ENCODE results near the gene CCHCR1.

CCHCR1 gene

DNA sequence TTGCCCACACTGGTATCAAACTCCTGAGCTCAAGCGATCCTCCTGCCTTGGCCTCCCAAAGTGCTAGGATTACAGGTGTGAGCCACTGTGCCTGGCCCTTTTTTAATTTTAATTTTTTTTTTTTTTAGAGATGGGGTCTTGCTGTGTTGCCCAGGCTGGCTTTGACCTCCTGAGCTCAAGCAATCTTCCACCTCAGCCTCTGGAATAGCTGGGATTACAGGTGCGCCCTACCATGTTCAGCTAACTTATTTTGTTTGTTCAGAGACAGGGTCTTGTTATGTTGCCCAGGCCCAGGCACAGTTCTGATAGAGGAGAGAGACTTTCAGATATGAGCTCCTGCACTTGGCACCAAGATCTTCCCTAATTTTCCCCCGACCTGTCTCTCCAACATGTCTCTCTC is 26.9 kb downstream of the CCHCR1 start:
- no peak for DNase-seq (ENCODE audit: low read depth, low spot score)

DNA sequence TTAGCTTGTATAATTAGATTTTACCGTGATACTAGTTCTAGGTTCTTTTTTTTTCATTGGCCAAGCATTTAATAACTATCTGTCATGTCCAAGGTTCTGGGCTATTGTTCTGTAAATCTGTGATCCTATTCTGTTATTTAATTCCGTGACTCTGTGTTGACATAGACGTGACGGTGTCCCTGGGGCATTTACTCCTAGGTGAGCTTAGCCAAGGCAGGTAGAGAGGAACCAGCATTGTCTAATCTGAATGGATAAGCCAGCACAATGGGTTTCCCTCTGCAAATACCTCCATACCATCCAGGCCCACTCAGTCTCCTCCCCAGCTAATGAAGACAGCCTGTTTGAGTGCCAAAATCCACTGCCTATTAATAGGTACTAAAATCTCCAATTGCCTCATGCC is 28.5 kb downstream of the CCHCR1 start:
- DNase-seq (ENCODE audit: low read depth, low spot score) = no peak

DNA sequence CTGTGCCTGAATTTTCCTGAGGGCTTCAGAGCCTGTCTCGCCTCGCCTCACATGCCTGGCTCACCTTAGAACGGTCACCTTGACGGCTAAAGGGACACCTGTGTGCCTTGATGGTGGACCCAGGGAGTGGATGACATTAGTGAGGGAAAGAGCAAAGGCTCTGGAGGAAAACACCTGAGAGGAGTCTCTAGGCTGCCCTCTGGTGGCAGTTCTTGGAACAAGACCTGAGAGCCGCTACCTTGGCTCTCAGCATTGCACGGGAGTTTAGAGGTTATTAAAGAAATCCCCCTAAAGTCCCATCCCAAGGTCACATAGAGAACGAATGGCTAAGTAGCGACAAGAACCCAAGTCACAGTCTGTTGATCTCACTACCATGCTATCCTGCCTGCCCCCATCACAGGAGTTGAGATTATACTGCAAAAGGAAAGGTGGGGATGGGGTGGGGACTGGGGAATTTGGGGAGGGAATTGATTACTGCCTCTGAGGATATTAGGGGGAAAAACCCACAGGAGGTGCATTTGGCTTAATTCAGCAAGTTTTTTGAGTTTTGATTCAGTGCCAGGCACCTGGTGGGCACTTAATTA is 29.4 kb downstream of the CCHCR1 start:
- peak; percentile 84 for DNase-seq (ENCODE audit: low read depth, low spot score)

DNA sequence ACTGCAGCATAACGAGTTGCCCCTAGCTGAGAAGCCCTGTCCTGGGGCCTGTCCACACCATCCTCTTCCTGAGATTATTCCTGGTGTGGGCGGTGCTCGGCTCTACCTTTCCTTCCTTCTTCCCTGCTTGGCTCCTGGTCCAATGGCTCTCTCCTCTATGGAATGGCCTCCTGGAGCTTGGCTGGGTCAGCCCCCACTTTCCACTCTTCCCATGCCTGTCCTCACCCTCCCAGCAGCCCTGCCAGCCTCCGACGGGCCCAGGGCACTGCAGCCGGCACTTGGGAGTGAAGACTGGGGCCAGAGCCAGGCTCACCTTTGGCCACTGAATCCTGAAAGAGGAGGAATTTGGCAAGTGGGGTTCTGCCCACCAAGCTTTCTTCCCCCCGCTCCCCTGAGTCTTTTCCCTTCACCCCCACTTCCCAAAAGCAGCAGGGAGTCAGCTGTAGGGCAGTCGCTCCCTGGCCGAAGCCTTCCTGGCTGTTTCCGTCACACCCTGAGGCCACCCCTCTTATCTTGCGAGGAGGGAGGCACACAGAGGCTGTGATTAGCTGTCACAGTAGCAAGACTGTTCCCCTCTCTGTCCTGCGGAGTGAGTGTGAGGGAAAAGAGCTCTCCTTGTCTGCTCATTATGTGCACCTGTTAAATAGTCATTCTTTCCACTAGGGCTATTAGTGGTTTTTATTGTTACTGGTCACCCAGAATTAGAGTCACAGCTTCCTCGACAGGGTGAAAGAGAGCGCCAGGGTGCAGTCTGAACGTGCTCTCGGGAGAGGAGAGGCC is 31.0 kb downstream of the CCHCR1 start:
- no peak for DNase-seq (ENCODE audit: low read depth, low spot score)

DNA sequence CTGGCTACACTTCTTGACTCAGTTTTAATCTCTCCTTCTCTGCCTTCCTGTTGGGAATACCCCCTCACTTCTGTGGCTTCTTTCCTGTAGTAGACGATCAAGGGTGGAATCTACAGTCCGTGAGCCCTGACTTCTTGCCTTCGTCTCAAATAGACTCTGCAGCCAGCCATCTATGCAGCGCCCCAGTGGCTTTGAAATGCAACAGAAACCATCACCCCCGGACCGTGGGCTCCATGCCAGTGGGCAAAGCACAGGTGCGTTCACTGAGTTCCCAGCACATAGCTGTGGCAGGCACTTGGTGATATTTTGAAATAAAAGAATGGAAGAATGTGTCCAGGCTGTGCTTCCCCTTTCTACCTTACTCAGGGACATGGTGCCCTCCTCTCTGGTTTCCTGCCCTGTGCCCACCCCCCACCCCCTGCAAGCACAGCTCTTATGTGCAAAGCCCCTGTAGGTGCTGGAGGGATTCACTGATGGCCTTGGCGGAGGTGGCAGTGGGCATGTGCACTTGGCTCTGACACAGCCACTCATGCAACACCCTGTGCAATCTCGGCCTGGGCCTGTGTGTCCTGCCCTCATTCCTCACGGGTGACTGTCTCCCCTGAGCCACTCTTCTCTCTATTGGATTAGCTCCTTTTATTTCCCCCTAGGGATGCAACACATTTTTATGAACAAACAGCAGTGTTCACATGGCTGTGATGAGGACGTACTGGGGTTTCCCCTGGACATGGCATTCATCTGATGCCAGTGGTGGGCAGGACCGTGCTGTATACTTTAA is 31.8 kb downstream of the CCHCR1 start:
- DNase-seq (ENCODE audit: low read depth, low spot score) = no peak

DNA sequence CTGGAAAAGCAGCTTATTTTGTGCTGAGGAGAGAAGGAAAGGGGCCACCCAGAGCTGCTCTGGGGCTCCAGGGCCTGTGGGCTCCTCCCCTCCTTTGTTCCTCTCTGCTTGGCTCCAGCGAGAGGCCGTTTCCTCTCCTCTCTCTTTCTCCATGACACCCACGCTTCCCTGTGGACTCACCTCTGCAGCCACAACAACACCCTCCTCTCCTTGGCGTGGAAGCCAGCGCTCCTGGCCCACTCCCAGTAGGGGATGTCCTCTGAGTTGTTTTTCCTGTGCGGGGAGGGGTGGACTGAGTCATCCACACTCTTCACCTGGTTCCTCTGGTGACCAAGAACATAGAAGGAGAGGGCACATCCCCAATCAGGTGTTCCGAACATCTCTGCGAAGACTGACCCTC is 32.4 kb downstream of the CCHCR1 start:
- DNase-seq (ENCODE audit: low read depth, low spot score) = no peak

DNA sequence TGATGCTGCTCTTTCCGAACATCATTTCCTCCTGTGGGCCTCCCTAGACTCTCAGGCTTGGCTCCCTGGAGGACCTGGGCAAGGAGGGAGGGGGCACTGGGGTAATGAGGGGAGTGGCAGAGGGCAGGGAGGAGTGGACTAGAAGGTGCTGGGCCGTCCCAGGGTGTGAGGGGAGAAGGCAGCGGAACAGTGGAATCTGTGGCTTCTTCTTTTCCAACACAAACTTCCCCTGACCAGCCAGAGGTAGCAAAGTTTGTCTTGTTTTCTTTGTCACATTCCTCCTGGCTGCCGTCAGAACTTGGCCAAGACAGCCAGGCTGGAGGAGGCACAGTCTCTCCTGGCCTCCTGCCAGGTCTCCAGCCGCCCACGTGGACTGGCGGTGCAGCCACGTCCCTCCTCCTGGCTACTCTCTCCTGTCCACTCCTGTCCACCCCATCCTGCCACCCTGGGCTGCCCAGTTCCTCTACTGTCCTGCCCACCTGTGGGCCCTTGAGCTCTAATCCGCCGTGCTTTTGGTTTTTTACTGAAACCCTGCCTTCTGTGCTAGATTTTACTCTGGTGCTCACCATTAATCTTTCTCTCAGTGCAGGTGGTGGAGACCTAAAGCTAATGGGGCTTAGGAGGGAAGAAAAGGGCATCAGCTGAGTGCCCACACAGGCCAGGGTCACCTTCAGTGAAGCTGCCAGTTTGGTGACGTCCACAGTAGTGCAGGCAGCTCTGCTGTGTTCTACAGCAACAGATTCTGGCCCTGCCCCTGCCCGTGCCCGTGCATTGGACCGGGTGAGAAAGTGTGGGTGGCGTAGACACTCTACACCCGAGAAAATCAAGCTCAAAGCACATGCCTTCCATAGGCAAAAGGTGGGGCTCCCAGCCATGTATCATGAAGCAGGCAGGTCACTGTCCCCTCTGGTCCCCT is 34.6 kb downstream of the CCHCR1 start:
- DNase-seq (ENCODE audit: low read depth, low spot score) = no peak

DNA sequence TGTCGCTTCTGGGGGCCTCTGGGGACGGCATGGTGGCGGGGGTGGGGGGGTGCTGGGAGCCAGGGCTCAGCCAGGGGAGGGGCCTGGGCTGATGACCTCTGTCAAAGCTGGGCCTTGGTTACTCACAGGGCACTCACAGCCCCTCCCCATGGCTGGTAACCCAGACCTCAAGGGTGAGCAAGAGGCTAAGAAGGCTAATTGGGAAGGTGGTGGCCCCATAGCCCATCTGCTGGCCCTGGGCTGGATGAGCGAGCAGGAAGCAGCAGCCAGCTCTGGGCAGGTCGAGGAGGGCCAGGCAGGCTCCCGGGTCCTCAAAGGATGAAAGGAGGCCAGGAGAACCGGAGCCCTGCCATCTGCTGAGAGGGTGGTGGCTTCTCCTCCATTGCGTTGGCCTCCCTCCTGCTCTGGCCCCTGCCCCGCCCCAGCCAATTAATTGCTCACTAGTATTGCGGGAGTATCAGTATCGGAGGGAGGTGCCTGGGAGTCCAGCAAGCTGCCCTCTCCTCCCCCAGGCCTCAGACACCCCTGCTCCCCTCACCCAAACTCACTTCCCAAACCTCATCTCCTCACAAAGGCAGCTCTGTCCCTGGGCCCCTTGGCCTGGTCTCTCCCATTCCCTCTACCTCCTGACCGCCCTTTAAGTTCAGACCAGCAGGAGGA is 36.3 kb downstream of the CCHCR1 start:
- DNase-seq (ENCODE audit: low read depth, low spot score) = no peak

DNA sequence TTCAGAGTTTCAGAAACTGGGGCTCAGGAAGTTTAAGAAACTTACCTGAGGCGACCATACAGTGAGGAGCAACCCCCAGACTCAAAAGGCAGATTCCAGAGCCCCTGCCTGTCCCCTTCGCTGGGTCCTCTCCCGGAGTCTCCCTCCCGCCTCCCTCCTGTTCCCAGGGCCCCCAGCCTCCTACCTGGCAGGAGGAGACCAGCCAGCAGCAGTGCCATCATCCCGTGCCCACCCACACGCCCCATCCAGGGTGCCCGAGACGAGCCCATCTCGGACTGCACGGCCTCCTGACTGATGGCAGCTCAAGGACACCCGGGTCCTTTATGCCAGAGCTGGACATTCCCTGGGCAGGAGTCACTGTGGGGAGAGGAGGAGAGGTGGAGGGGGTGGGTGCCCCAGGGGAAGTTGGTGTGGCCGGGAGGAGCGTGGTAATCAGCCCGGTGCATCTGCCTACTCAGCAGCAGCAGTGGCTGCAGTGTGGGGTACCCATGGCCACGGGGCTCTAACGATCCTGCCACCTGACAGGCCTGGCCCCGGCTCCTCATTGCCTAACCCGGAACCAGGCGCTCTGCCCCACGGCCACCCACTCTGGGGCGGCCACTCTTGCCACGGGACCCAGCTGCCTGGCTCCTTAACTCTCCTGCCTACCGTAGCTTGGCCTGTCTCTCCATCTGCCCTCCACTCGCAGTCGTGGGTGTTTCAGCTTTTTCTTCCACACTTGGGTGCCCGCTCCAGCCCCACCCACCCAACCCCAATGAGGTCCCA is 37.3 kb downstream of the CCHCR1 start, which contains the start of gene CDSN:
Gene CDSN, minus strand, starts transcription at position 296 of the 765 bp plus-strand sequence. Its CDS starts 27 bp downstream, at position 269.
- no peak for DNase-seq (ENCODE audit: low read depth, low spot score)

DNA sequence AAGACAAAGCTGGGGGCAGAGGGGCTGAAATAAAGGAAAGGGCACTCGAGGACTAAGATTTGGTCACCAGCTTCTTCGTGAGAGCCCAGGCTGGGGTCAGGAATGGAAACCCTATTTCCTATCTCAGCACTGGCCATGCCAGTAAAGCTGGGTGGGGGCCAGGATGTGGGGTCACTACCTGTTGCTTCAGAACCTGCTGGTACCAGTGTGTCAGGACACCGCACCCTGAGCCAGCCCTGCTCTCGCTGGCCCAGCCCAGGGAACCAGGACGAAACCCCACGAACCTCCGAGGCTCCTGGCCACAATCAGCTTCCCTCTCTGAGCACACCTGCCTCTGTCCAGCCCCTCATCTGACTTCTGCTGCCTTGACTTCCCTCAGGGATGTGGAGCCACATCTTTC is 39.4 kb downstream of the CCHCR1 start:
- DNase-seq (ENCODE audit: low read depth, low spot score) = no peak

DNA sequence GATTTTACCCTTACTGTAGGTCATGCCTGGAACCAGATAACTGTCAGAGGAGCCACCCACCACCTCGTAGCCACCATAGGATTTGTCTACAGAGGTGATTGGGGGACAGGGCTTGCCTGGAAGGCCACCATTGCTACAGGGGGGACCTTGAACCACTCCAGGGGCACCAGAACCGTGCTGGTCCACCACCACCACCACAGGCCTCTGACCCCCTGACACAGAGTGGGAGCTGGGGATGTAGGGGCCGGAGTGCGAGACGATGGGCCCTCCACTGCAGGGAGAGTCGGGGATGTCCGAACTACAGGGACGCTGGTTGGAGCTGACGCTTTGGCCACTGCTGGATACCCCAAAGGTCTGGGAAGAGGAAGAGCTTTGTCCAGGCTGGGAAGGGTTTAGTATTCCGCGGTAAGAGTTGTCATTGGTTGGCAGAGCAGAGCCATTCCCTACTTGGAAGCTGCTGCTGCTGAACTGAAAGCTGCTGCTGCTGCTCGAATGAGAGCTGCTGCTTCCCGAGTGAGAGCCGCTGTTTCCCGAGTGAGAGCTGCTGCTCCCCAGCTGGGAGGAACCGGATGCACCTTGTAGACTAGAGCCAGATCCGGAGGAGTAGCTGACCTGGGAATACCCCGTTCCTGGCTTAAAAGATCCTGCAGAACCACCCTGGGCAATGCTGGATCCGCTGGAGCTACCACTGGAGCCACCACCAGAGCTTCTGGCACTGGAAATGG is 40.8 kb downstream of the CCHCR1 start:
- no peak for DNase-seq (ENCODE audit: low read depth, low spot score)

DNA sequence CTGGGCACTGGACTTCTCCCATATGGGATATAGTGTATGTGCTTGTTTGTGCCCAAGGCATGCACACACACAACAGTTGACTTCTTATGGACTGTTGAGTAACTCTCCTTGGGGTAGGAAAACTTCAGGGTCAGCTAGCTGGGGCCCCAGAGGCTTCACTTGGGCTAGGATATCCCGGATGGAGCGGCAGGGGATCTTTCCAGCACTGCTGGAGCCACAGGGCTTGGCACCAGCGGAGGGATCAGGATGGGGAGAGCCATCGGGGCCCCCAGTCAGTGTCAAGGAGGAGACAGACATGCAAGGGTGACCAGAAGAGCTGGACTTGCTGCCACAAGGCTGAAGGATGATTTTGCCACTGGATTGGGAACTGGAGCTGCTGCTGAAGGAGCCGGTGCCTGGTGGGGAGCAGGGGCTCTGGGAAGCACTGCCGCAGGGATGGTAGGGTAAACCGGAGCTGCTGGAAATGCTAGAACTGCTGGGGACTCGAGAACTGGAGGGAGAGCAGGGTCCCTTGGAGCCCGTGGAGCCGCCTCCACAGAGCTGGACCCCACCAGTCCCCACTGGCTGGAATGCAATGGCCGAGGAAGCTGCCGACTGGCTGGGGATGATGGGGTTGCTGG is 41.6 kb downstream of the CCHCR1 start:
- DNase-seq (ENCODE audit: low read depth, low spot score) = no peak

DNA sequence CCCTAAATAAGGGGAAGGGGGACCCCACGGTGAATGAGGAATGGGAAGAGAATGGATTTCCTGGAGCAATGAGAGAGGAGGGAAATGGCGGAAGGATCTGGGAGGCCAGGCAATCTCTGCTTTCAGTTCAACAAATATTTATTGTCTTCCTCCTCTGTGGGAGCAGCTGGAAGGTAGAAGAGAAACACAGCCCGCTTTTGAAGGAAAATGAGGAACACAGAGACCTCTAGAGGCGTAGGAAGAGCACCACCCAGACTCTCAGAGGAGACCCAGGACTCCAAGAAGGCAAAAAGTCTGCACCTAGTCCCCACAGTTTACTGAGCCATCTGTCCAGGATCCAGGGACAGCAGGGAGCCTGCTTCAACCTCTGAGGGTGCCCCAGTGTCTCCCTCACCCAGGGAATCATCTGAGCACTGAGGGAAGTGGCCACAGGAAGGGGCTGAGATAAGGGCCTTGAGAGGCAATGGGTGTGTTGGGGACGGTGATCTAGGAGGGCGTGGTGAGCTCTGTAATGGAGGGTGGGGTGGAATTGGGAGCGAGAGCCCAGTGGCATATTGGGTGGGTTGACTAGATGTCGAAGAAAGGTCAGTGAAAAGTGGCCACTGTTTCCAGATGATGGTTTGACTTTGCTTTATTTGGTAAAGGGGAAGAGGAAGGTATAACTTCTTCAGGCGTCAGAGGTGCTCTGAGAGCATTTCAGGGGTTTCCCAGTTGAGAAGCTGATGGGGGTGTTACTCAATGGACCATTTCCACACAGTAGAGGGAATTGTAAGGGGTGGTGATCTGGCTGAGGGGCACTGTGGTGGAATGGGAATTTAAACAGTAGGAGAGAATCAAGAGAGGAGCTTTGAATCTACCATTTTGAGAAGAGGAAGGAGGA is 42.4 kb downstream of the CCHCR1 start:
- DNase-seq (ENCODE audit: low read depth, low spot score) = peak; percentile 50

DNA sequence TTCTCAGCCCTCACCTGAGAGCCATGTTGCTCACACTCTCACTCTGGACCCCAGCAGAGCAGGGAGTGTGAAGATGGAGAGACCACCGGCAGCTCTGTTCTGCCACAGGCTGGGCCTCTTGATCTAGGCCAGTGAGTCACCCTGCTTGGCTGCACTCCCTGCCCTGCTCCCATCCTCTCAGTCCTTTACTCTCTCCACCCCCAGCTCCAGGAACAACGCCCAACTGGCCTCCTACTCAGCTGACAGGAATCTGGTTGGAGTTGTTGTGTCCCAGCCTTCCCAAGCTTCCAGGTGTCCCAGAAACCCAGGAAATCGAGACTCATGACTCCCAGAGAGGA is 43.1 kb downstream of the CCHCR1 start, which contains the start of gene PSORS1C1:
Gene PSORS1C1, plus strand, starts transcription at position 260 of the 338 bp plus-strand sequence. CDS start 14,833 bp downstream, outside the sequence.
- DNase-seq (ENCODE audit: low read depth, low spot score) = peak; percentile 86

DNA sequence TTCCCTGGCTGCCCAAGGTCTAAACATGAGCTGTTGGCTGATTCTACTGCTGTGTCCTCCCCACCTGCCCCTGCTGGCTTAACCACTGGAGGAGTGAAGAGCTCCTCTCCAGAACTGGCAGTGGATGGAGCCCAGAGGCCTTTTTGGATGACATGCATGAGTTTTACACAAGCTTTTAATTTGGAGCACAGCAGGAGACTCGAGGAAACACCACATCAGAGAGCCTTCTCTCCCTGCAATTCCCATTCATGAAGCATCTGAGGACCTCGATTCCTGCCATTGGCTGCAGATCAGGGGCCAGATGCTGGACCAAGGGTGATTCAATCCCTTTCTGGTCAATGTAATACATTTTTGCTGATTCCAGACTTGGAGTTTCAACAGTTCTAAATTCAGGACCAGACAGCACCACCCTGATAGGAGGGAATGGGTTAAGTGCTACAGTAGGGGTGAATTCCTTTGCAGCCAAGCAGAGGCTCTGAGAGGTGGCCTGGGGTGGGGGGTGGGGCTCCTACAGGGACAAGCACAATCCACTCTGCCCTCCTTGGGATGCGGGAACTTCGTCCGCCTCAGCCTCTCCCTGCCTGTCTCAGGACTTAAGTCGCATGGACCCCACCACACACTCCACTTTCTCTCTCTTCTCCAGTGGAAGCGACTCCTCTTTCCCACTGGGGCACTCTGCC is 43.6 kb downstream of the CCHCR1 start:
- DNase-seq (ENCODE audit: low read depth, low spot score) = peak; percentile 70

DNA sequence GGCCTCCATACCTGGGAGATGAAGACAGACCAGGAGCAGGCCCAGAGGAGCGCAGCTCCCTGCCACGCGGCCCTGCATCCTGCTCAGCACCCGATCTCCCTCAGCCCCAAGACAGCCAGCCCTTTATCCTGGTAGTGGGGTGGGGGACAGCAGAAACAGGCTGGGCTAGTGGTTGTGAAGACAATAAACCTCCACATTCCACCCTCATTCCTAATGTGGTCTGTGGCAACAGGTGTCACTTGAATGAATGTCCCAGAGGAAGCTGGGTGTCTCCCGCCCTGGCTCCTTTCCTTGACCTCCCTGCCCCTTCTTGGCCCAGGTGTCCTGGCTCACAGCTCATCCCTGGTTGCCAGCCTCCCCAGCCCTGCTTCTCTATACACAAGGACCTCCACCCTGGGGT is 45.1 kb downstream of the CCHCR1 start, which contains the start of gene C6orf15:
Gene C6orf15, minus strand, starts transcription at position 98 of the 400 bp plus-strand sequence. Its CDS starts 20 bp downstream, at position 78.
- DNase-seq (ENCODE audit: low read depth, low spot score) = no peak

DNA sequence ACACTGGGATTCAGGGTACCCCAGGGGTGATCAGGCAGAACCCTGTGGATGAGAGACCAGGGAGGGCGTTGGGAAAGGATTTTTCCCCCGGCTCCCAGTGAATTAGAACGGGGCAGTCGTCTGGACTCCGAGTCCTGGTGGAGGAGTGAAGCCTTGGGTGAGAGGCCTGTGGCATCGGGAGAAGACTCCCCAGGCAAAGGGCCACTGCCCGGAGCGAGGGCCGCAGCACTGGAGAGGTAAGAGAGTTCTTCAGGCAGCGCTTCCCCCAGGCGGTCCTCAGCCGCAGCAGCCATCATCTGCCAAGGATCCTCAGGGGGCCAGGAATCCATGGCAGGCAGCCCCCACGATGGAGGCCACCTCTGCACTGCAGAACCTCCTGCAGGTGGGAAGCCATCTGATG is 45.9 kb downstream of the CCHCR1 start:
- DNase-seq (ENCODE audit: low read depth, low spot score) = no peak

Measured in ELF-1 (cell line).